ENCODE data around the gene FAM3B. TPM values are rescaled to one million over a fixed set of nuclear protein-coding genes. Genes with fewer than 3 reads are reported as not detected.

Gene FAM3B
- total and polyA plus RNA-seq, 4 donors: 0.90 to 28.5 (median 2.6) TPM

DNA sequence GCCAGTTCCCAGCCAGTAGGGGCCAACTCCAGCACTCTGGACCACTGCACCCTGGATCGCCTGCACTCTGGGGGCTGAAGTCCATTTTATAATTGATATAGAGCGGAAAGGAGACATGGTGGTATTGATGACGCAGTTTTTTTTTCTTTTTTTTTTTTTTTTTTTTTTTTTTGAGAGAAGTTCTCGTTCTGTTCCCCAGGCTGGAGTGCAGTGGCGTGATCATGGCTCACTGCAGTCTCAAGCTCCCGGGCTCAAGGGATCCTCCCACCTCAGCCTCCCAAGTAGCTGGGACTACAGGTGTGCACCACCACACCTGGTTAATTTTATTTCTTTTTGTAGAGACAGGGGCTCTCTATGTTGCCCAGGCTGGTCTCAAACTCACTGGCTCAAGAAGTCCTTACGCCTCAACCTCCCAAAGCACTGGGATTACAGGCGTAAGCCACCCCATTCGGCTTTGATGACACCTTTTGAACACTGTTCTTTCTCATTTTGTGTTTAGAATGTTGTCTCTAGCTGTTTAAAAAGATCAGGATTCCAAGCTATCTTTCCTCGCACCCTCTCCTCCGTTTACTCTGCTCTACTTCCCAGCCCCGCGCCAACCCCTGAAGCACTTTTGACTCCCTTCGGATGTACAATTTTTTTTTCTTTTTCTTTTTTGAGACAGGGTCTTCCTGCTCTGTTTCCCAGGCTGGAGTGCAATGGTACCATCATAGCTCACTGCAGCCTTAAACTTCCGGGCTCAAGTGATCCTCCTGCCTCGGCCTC is 46.2 kb downstream of the FAM3B start:
- no peak overlapping the region for H3K27ac ChIP-seq (ENCODE audit: low read depth in 1 of 2, low read length in 2 of 2)
- intact Hi-C loops (cut with DNase I): loop anchor here in 1 of 2 donors (10.0 kb wide), 1 partner anchor 238 kb away; no protein-coding TSS in a partner anchor
- 91 to 94% methylated on average over 16 of the region's 16 CpGs for WGBS, 2 donors

GRCh38 chr21:41363370-41364270 is 47.0 kb downstream of the FAM3B start:
- Histone ChIP-seq H3K27me3 (ENCODE audit: control insufficient read depth in 1 of 2, insufficient read depth in 2 of 2, low read length in 1 of 2) (no peaks in the 10 kb centered on the region), H3K36me3 (ENCODE audit: control insufficient read depth in 1 of 2, insufficient read depth in 2 of 2, low read length in 1 of 2) (no peaks in the 10 kb centered on the region), H3K4me3 (ENCODE audit: low read length in 2 of 2) (no peak overlapping the region), H3K4me1 (ENCODE audit: control insufficient read depth in 1 of 2, insufficient read depth in 2 of 2, low read length in 2 of 2) (no peaks in the 10 kb centered on the region), H3K27ac (ENCODE audit: low read depth in 1 of 2, low read length in 2 of 2) (no peak overlapping the region), H3K9me3 (ENCODE audit: control insufficient read depth, low read length) (no peaks in the 10 kb centered on the region)
- WGBS, 2 donors: 90 to 95% methylated on average over 18 of the region's 18 CpGs
- ATAC-seq (ENCODE audit: low FRiP score): no peak
- DNase-seq: peak in 1 of 2 donors; percentile 61
- intact Hi-C loops (cut with DNase I): loop anchor here in 1 of 2 donors (10.0 kb wide), 1 partner anchor 239 kb away; no protein-coding TSS in a partner anchor

More for the DNA sequence above, 46.2 kb downstream of the FAM3B start:
- Histone ChIP-seq H3K36me3 (ENCODE audit: control insufficient read depth in 1 of 2, insufficient read depth in 2 of 2, low read length in 1 of 2) (no peaks in the 10 kb centered on the region), H3K4me1 (ENCODE audit: control insufficient read depth in 1 of 2, insufficient read depth in 2 of 2, low read length in 2 of 2) (no peaks in the 10 kb centered on the region), H3K27me3 (ENCODE audit: control insufficient read depth in 1 of 2, insufficient read depth in 2 of 2, low read length in 1 of 2) (no peaks in the 10 kb centered on the region), H3K4me3 (ENCODE audit: low read length in 2 of 2) (no peak overlapping the region), H3K9me3 (ENCODE audit: control insufficient read depth, low read length) (no peaks in the 10 kb centered on the region)
- DNase-seq (peak in 1 of 2 donors; percentile 51), ATAC-seq (ENCODE audit: low FRiP score) (no peak)

GRCh38 chr21:41364308-41364707 is 47.7 kb downstream of the FAM3B start:
- Histone ChIP-seq H3K9me3 (ENCODE audit: control insufficient read depth, low read length) (no peaks in the 10 kb centered on the region), H3K27ac (ENCODE audit: low read depth in 1 of 2, low read length in 2 of 2) (no peak overlapping the region), H3K4me1 (ENCODE audit: control insufficient read depth in 1 of 2, insufficient read depth in 2 of 2, low read length in 2 of 2) (no peaks in the 10 kb centered on the region), H3K27me3 (ENCODE audit: control insufficient read depth in 1 of 2, insufficient read depth in 2 of 2, low read length in 1 of 2) (no peaks in the 10 kb centered on the region), H3K4me3 (ENCODE audit: low read length in 2 of 2) (no peak overlapping the region), H3K36me3 (ENCODE audit: control insufficient read depth in 1 of 2, insufficient read depth in 2 of 2, low read length in 1 of 2) (no peaks in the 10 kb centered on the region)
- intact Hi-C loops (cut with DNase I): loop anchor here in 1 of 2 donors (10.0 kb wide), 1 partner anchor 240 kb away; no protein-coding TSS in a partner anchor
- ATAC-seq (ENCODE audit: low FRiP score) (no peak), DNase-seq (peak in 1 of 2 donors; percentile 43)
- 94% methylated on average over 6 of the region's 6 CpGs for WGBS, 2 donors

DNA sequence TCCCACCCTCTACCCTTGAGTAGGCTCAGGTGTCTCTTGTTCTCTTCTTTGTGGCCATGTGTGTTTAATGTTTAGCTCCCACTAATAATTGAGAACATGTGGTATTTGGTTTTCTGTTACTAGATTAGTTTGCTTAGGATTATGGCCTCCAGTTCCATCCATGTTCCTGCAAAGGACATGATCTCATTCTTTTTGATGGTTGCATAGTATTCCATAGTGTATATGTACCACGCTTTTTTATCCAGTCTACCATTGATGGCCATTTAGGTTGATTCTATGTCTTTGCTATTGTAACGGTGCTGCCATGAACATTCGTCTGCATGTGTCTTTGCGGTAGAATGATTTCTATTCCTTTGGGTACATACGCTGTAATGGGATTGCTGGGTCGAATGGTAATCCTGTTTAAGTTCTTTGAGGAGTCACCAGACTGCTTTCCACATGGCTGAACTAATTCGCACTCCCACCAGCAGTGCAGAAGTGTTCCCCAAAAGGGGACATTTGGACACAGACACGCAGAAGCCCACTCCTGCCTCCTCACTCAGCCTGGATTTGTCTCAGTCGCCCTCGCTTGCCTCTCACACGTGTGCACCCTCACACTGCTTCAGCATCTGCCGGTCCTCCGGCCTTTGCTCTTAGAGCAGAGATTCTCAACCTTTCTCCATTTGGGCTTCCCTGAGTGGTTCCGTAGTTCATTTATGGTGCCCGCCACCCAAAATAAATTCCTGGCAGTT is 48.9 kb downstream of the FAM3B start:
- Histone ChIP-seq H3K4me3 (ENCODE audit: low read length in 2 of 2) (no peak overlapping the region), H3K27ac (ENCODE audit: low read depth in 1 of 2, low read length in 2 of 2) (no peak overlapping the region), H3K9me3 (ENCODE audit: control insufficient read depth, low read length) (no peaks in the 10 kb centered on the region), H3K4me1 (ENCODE audit: control insufficient read depth in 1 of 2, insufficient read depth in 2 of 2, low read length in 2 of 2) (no peaks in the 10 kb centered on the region), H3K27me3 (ENCODE audit: control insufficient read depth in 1 of 2, insufficient read depth in 2 of 2, low read length in 1 of 2) (no peaks in the 10 kb centered on the region), H3K36me3 (ENCODE audit: control insufficient read depth in 1 of 2, insufficient read depth in 2 of 2, low read length in 1 of 2) (no peaks in the 10 kb centered on the region)
- intact Hi-C loops (cut with DNase I): loop anchor here in 1 of 2 donors (10.0 kb wide), 1 partner anchor 241 kb away; no protein-coding TSS in a partner anchor
- 97% methylated on average over 15 of the region's 15 CpGs for WGBS, 2 donors
- DNase-seq (peak in 1 of 2 donors; percentile 59), ATAC-seq (ENCODE audit: low FRiP score) (no peak)

DNA sequence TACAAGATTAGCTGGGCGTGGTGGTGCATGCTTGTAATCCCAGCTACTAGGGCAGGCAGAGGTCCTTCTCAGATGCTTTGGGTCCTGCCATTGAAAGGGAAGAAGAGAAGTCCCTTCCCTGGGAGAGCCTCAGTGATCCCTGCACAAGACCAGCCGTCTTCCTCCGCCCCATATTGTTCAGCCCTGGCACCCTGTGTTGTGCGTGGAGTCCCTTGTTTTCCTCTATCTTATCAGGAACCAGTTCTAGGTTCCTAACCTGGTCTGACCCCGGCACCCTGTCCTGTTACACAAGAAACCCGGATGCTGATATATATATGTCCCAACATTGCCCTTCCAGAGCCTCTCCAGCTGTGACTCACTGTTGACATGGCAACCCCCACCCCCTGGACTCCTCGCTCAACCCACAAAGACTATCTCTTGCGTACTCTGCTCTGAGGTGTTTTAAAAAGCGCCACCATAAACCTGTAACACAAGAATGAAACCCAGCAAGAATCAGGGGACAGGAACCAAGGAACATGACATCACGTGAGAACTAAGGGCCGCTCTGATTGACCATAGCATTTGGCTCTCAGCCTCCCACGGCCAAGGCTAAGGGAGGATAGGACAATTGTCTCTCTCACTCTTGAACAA is 50.0 kb downstream of the FAM3B start:
- no peaks in the 10 kb centered on the region for H3K36me3 ChIP-seq (ENCODE audit: control insufficient read depth in 1 of 2, insufficient read depth in 2 of 2, low read length in 1 of 2)
- ATAC-seq (ENCODE audit: low FRiP score) (no peak), DNase-seq (peak in 1 of 2 donors; percentile 77)
- WGBS, 2 donors: 88 to 89% methylated on average over 12 of the region's 12 CpGs
- H3K4me1 ChIP-seq (ENCODE audit: control insufficient read depth in 1 of 2, insufficient read depth in 2 of 2, low read length in 2 of 2): no peaks in the 10 kb centered on the region
- H3K4me3 ChIP-seq (ENCODE audit: low read length in 2 of 2): no peak overlapping the region
- no peak overlapping the region for H3K27ac ChIP-seq (ENCODE audit: low read depth in 1 of 2, low read length in 2 of 2)
- intact Hi-C loops (cut with DNase I): loop anchor here in 1 of 2 donors (10.0 kb wide), 1 partner anchor 242 kb away; no protein-coding TSS in a partner anchor
- H3K27me3 ChIP-seq (ENCODE audit: control insufficient read depth in 1 of 2, insufficient read depth in 2 of 2, low read length in 1 of 2): no peaks in the 10 kb centered on the region
- no peaks in the 10 kb centered on the region for H3K9me3 ChIP-seq (ENCODE audit: control insufficient read depth, low read length)

DNA sequence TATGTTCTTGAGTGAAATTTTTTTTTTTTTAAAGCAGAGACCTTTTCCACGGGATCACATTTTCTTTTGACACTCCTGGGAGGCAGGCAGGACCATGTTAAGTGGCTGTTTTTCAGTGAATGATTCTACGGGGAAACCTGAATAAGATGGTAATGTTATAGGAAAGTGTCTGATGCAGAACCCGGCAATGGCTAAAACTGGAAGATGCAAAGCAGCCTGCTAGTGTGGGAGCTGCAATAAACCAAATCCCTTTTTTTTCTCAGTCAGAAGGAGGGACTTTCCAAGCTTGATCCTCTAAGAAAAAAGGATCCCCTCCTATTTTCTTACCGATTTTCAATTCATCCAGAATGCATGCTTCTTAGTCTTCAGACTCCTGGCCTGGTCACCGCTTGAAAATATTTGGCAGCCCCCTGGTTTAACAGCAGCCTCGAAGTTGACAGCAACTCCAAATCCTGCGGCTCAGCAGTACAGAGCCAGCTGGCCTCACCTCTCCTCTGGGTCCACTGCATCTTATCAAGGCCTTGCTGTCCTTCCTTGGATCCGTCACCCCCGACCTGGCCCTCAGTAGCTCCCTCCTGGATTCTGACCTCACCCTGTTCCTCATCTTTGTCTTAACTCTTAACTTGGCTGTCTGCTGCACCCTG is 50.8 kb downstream of the FAM3B start:
- H3K4me1 ChIP-seq (ENCODE audit: control insufficient read depth in 1 of 2, insufficient read depth in 2 of 2, low read length in 2 of 2): no peaks in the 10 kb centered on the region
- no peak overlapping the region for H3K27ac ChIP-seq (ENCODE audit: low read depth in 1 of 2, low read length in 2 of 2)
- no peak overlapping the region for H3K4me3 ChIP-seq (ENCODE audit: low read length in 2 of 2)
- ATAC-seq (ENCODE audit: low FRiP score) (no peak), DNase-seq (peak in 1 of 2 donors; percentile 13)
- intact Hi-C loops (cut with DNase I): loop anchor here in 1 of 2 donors (10.0 kb wide), 1 partner anchor 243 kb away; no protein-coding TSS in a partner anchor
- H3K9me3 ChIP-seq (ENCODE audit: control insufficient read depth, low read length): no peaks in the 10 kb centered on the region
- no peaks in the 10 kb centered on the region for H3K36me3 ChIP-seq (ENCODE audit: control insufficient read depth in 1 of 2, insufficient read depth in 2 of 2, low read length in 1 of 2)
- H3K27me3 ChIP-seq (ENCODE audit: control insufficient read depth in 1 of 2, insufficient read depth in 2 of 2, low read length in 1 of 2): no peaks in the 10 kb centered on the region
- 69 to 76% methylated on average over 9 of the region's 9 CpGs for WGBS, 2 donors

GRCh38 chr21:41367945-41368734 is 51.5 kb downstream of the FAM3B start:
- DNase-seq (peak in 1 of 2 donors; percentile 62), ATAC-seq (ENCODE audit: low FRiP score) (no peak)
- no peak overlapping the region for H3K4me3 ChIP-seq (ENCODE audit: low read length in 2 of 2)
- no peaks in the 10 kb centered on the region for H3K4me1 ChIP-seq (ENCODE audit: control insufficient read depth in 1 of 2, insufficient read depth in 2 of 2, low read length in 2 of 2)
- WGBS, 2 donors: 93% methylated on average over 15 of the region's 15 CpGs
- H3K9me3 ChIP-seq (ENCODE audit: control insufficient read depth, low read length): no peaks in the 10 kb centered on the region
- H3K36me3 ChIP-seq (ENCODE audit: control insufficient read depth in 1 of 2, insufficient read depth in 2 of 2, low read length in 1 of 2): no peaks in the 10 kb centered on the region
- intact Hi-C loops (cut with DNase I): loop anchor here in 1 of 2 donors (10.0 kb wide), 1 partner anchor 243 kb away; no protein-coding TSS in a partner anchor
- no peak overlapping the region for H3K27ac ChIP-seq (ENCODE audit: low read depth in 1 of 2, low read length in 2 of 2)
- no peaks in the 10 kb centered on the region for H3K27me3 ChIP-seq (ENCODE audit: control insufficient read depth in 1 of 2, insufficient read depth in 2 of 2, low read length in 1 of 2)
